GM12878 (cell line): Measurements from ENCODE around the gene AMPD3. TPM values are rescaled to one million over a fixed set of nuclear protein-coding genes. Genes with fewer than 3 reads are reported as not detected.

Experiments used
- ATAC-seq: fragments of 200-7000 bp; cut with Tn5 transposase; 3 replicates; pipeline ENCODE4 v1.9.1; 2020; ENCODE audit warnings: mild to moderate bottlenecking, moderate library complexity
- BruUV-seq: library from RNA; stranded (reverse); fragments of 400-500 nt; replicated peaks from 2 replicates; lab custom pipeline; 2021; lab: Mats Ljungman, UMichigan
- CTCF ChIA-PET: fragments of 300-600 bp; sonication (Branson Sonifier 250); formaldehyde crosslinking; extraction: SDS; loops from one replicate; lab custom pipeline; 2021; ENCODE audit warnings: inconsistent platforms; lab: Yijun Ruan, JAX
- POLR2A ChIA-PET: fragments of 350-600 bp; formaldehyde crosslinking; extraction: SDS; loops from one replicate; lab custom pipeline; 2021; ENCODE audit warnings: inconsistent platforms; lab: Charles Lee
- RAD21 ChIA-PET: fragments of 300-600 bp; sonication (Branson Sonifier 250); formaldehyde crosslinking; loops from one replicate; lab custom pipeline; 2023; ENCODE audit warnings: antibody characterized with exemption; ENCODE audit not compliant: unreplicated experiment; lab: Charles Lee
- SMC1A ChIA-PET: fragments of 300-600 bp; sonication (Branson Sonifier 250); formaldehyde crosslinking; loops from one replicate; lab custom pipeline; 2023; ENCODE audit not compliant: unreplicated experiment, uncharacterized antibody; lab: Charles Lee
- DNase-seq: peaks from one replicate; pipeline ENCODE4 v3.0.0-alpha.2; 2011; ENCODE audit warnings: low read depth, low spot score
- FAIRE-seq: peaks from 3 replicates; lab custom pipeline; 2011; peaks lifted over from hg19 to GRCh38; lab: Jason Lieb, UNC
- H2AFZ ChIP-seq: 2 replicates; pipeline ENCODE4 v1.6.0; 2011; ENCODE audit warnings: low read depth, low read length, control low read depth; ENCODE audit not compliant: control insufficient read depth
- H3K27ac ChIP-seq: 2 replicates; pipeline ENCODE4 v1.5.1; 2011; ENCODE audit warnings: control low read depth; ENCODE audit not compliant: control insufficient read depth, insufficient read depth
- H3K27me3 ChIP-seq, 2 experiments: replicated peaks in 1 of 2; 2 replicates each; pipeline versions ENCODE4 v1.6.0 to v1.6.1; 2011; ENCODE audit warnings: low read length in 1 of 2; ENCODE audit not compliant: control insufficient read depth in 2 of 2, insufficient read depth in 2 of 2
- H3K36me3 ChIP-seq, 2 experiments: 2 replicates each; pipeline ENCODE4 v1.5.1; 2011; ENCODE audit warnings: low read length in 1 of 2; ENCODE audit not compliant: control insufficient read depth in 2 of 2, insufficient read depth in 2 of 2
- H3K4me1 ChIP-seq: 2 replicates; pipeline ENCODE4 v1.6.1; 2011; ENCODE audit warnings: mild to moderate bottlenecking, low read length, moderate library complexity, mixed read lengths; ENCODE audit not compliant: control insufficient read depth, insufficient read depth
- H3K4me2 ChIP-seq: 2 replicates; pipeline ENCODE4 v1.6.0; 2011; ENCODE audit warnings: control low read depth; ENCODE audit not compliant: control insufficient read depth, insufficient read depth
- H3K4me3 ChIP-seq: fragments of 200-600 bp; sonication (generic); 2 replicates; pipeline ENCODE4 v1.5.1; 2016
- H3K79me2 ChIP-seq: 2 replicates; pipeline ENCODE4 v1.6.0; 2011; ENCODE audit warnings: low read length; ENCODE audit not compliant: control insufficient read depth, insufficient read depth
- H3K9ac ChIP-seq: 2 replicates; pipeline ENCODE4 v1.8.0; 2011; ENCODE audit warnings: low read length, control low read depth, mixed read lengths; ENCODE audit not compliant: control insufficient read depth, insufficient read depth
- H3K9me3 ChIP-seq: replicated peaks from 3 replicates; pipeline ENCODE4 v1.5.1; 2011; ENCODE audit warnings: mild to moderate bottlenecking, low read length; ENCODE audit not compliant: control insufficient read depth, insufficient read depth
- H4K20me1 ChIP-seq: 2 replicates; pipeline ENCODE4 v1.6.0; 2011; ENCODE audit not compliant: control insufficient read depth, insufficient read depth
- BRCA1 ChIP-seq: IDR thresholded peaks from 2 replicates; pipeline ENCODE4 v1.6.1; 2011; ENCODE audit warnings: low read depth, low read length, improper control_type of control experiment
- CBX3 ChIP-seq: fragments of 200-600 bp; sonication (generic); IDR thresholded peaks from 2 replicates; pipeline ENCODE4 v1.6.1; 2016; ENCODE audit warnings: low read depth, borderline replicate concordance
- ELK1 ChIP-seq: IDR thresholded peaks from 2 replicates; pipeline ENCODE4 v1.6.1; 2012; ENCODE audit warnings: low read depth, low read length, improper control_type of control experiment
- JUNB ChIP-seq: IDR thresholded peaks from 2 replicates; pipeline ENCODE4 v1.6.1; 2016; ENCODE audit warnings: antibody characterized with exemption, mild to moderate bottlenecking
- MYC ChIP-seq: IDR thresholded peaks from 2 replicates; pipeline ENCODE4 v1.6.1; 2011; ENCODE audit warnings: mild to moderate bottlenecking, low read length, moderate library complexity, inconsistent platforms; ENCODE audit not compliant: insufficient read depth, insufficient replicate concordance, insufficient read length, severe bottlenecking
- POU2F2 ChIP-seq: IDR thresholded peaks from 3 replicates; pipeline ENCODE4 v1.6.1; 2011; ENCODE audit warnings: low read depth, mild to moderate bottlenecking, low read length, borderline replicate concordance
- RELA ChIP-seq: fragments of 450-650 bp; IDR thresholded peaks from 2 replicates; pipeline ENCODE4 v1.8.0; 2014; ENCODE audit warnings: borderline replicate concordance; ENCODE audit not compliant: partially characterized antibody
- RELB ChIP-seq: fragments of 450-650 bp; IDR thresholded peaks from 2 replicates; pipeline ENCODE4 v1.6.1; 2017; ENCODE audit warnings: low read depth, mild to moderate bottlenecking, moderate library complexity
- RUNX3 ChIP-seq: IDR thresholded peaks from 2 replicates; pipeline ENCODE4 v1.6.1; 2012; ENCODE audit warnings: low read length, inconsistent platforms
- SMC3 ChIP-seq: IDR thresholded peaks from 2 replicates; pipeline ENCODE4 v1.6.1; 2011; ENCODE audit warnings: low read length, improper control_type of control experiment, borderline replicate concordance
- SREBF2 ChIP-seq: IDR thresholded peaks from 2 replicates; pipeline ENCODE4 v1.6.1; 2012; ENCODE audit warnings: mild to moderate bottlenecking, low read length
- SUPT20H ChIP-seq: IDR thresholded peaks from 2 replicates; pipeline ENCODE4 v1.6.1; 2011; ENCODE audit warnings: low read depth, mild to moderate bottlenecking, low read length, moderate library complexity, borderline replicate concordance; ENCODE audit not compliant: control insufficient read depth
- ZNF592 ChIP-seq: fragments of 450-650 bp; IDR thresholded peaks from 2 replicates; pipeline ENCODE4 v1.6.1; 2017; ENCODE audit warnings: mild to moderate bottlenecking, moderate library complexity
- in situ Hi-C: fragments of 300-500 bp; cut with MboI; formaldehyde crosslinking; loops from 9 replicates; pipeline ENCODE4 v1.14.3; 2018; ENCODE audit warnings: mixed read lengths
- intact Hi-C: fragments of 100-400 bp; cut with micrococcal nuclease; formaldehyde crosslinking; loops from one replicate; pipeline ENCODE4 v1.14.2; 2022; ENCODE audit not compliant: unreplicated experiment
- polyA plus RNA-seq, 11 experiments: library from polyadenylated mRNA; depleted of rRNA in 4 of 11; unstranded in 6 of 11; stranded (reverse) in 5 of 11; fragments of >200 nt; fragmentation: Nextera tagmentation in 4 of 11; fragmentation: Illumina TruSeq in 1 of 11; extraction: Ambion mirVana in 4 of 11; extraction: Trizol in 1 of 11; gene quantifications; 1 replicate in 1 of 11; 2 replicates in 10 of 11; pipeline versions ENCODE4 v1.2.1 to v1.2.3, GENCODE V29; 2011 to 2016; ENCODE audit warnings: inconsistent platforms in 2 of 11, missing spikeins in 2 of 11, low read depth in 1 of 11
- total RNA-seq, 4 experiments: library from RNA; depleted of rRNA in 3 of 4; stranded (reverse); fragments of >200 nt in 3 of 4; fragmentation: Illumina TruSeq in 1 of 4; extraction: Trizol in 1 of 4; gene quantifications; 2 replicates each; pipeline versions ENCODE4 v1.2.1 to v1.2.3, GENCODE V29; 2013 to 2021

The AMPD3 gene
- total and polyA plus RNA-seq, 10 of the 15 experiments (the other 5 are each of a cell fraction or from before 2014, with no cell fraction given) = 5.6 to 28.6 (median 15.9) TPM

- TF ChIP-seq ZNF592 = no peak
- no peak for TF ChIP-seq SREBF2
- TF ChIP-seq, all 136 proteins: peak for 0
These were observed 83.9 kb downstream of the AMPD3 start (continued) for GRCh38 chr11:10538924-10539323.

- RAD21 ChIA-PET = interaction anchor here (1.7 to 2.6 kb wide), 3 partner anchors 11 to 125 kb away, joined by 7 to 21 read pairs (median 8); no protein-coding TSS in a partner anchor
- H3K4me1 ChIP-seq = peaks cover 5% of the 10 kb centered on the region
- no peak for TF ChIP-seq BRCA1
- TF ChIP-seq RELA = no peak
- TF ChIP-seq MYC = no peak
- TF ChIP-seq JUNB = no peak
- TF ChIP-seq CBX3 = no peak
- TF ChIP-seq SUPT20H = no peak
- TF ChIP-seq RUNX3 = no peak
- no peak for TF ChIP-seq RELB
- no peak for TF ChIP-seq SMC3
- no peak for TF ChIP-seq POU2F2
- TF ChIP-seq ELK1 = no peak
These were observed 84.3 kb downstream of the AMPD3 start for GRCh38 chr11:10539339-10539738.

More at GRCh38 chr11:10539339-10539738, 84.3 kb downstream of the AMPD3 start:
- Histone ChIP-seq H3K4me2 (no peak overlapping the region), H3K27ac (no peak overlapping the region), H2AFZ (no peak overlapping the region), H4K20me1 (no peaks in the 10 kb centered on the region), H3K36me3 (no peaks in the 10 kb centered on the region), H3K9me3 (no peaks in the 10 kb centered on the region; the same call in 2 of the 3 replicates), H3K27me3 (peaks cover 0 to 5% of the 10 kb centered on the region in 2 experiments; a peak in 1 of 4 replicates), H3K4me3 (no peak overlapping the region), H3K9ac (no peak overlapping the region), H3K79me2 (no peaks in the 10 kb centered on the region)
- intact Hi-C loops = no loop called here
- FAIRE-seq (no peak), DNase-seq (no peak), ATAC-seq (no peak)
- BruUV-seq = no TSS peak
- SMC1A ChIA-PET = interaction anchor here (1.2 to 4.9 kb wide), 5 partner anchors 18 to 125 kb away, joined by 3 to 25 read pairs (median 9); no protein-coding TSS in a partner anchor
- CTCF ChIA-PET = interaction anchor here (1.7 to 3.5 kb wide), 5 partner anchors 19 to 123 kb away, joined by 9 to 36 read pairs (median 15); partner anchors contain the start of gene AMPD3
- in situ Hi-C loops = no loop called here
- POLR2A ChIA-PET = no interaction called here
